Esophagus squamous epithelium (tissue), 5 donors: Measurements from ENCODE around the gene OBSL1. TPM values are rescaled to one million over a fixed set of nuclear protein-coding genes. Genes with fewer than 3 reads are reported as not detected.

ENCODE experiments used
- DNase-seq: peaks from one replicate; lab custom pipeline; 2025; lab: John Stamatoyannopoulos, UW
- H3K27ac ChIP-seq, 4 donors: fragments of 200-600 bp; sonication (generic); one replicate each; pipeline ENCODE4 v1.5.1; 2016 to 2019; ENCODE audit warnings: mild to moderate bottlenecking in 1 of 4
- H3K27me3 ChIP-seq, 4 donors: fragments of 200-600 bp; sonication (generic); 1 replicate in 3 of 4; 2 replicates in 1 of 4; pipeline versions ENCODE4 v1.5.1 to v1.6.0; 2017 to 2021; ENCODE audit warnings: antibody characterized with exemption in 1 of 4
- H3K36me3 ChIP-seq, 3 donors: fragments of 200-600 bp; sonication (generic); one replicate each; pipeline ENCODE4 v1.5.1; 2016 to 2019
- H3K4me1 ChIP-seq, 3 donors: fragments of 200-600 bp; sonication (generic); one replicate each; pipeline ENCODE4 v1.5.1; 2017 to 2019
- H3K4me3 ChIP-seq, 4 donors: fragments of 200-600 bp; sonication (generic); 1 replicate in 3 of 4; 2 replicates in 1 of 4; pipeline ENCODE4 v1.5.1; 2016 to 2019; ENCODE audit warnings: mild to moderate bottlenecking in 2 of 4, moderate library complexity in 1 of 4
- H3K9me3 ChIP-seq, 3 donors: fragments of 200-600 bp; sonication (generic); one replicate each; pipeline ENCODE4 v1.5.1; 2016 to 2019
- CTCF ChIP-seq, 6 experiments: fragments of 450-650 bp in 4 of 6; fragments of 200-600 bp in 2 of 6; sonication (generic) in 2 of 6; IDR thresholded peaks; one replicate each; pipeline ENCODE4 v1.5.1; 2016 to 2019; ENCODE audit warnings: antibody characterized with exemption in 6 of 6, mild to moderate bottlenecking in 4 of 6, moderate library complexity in 4 of 6
- POLR2A ChIP-seq, 4 donors: fragments of 450-650 bp; IDR thresholded peaks; one replicate each; pipeline ENCODE4 v1.6.1; 2017; ENCODE audit warnings: antibody characterized with exemption in 4 of 4, mild to moderate bottlenecking in 4 of 4, moderate library complexity in 3 of 4
- WGBS, 2 donors: methylation state at CpG; one replicate each; pipeline ENCODE4 v1.1.5; 2018; 5-methylcytosine and 5-hydroxymethylcytosine counted together
- intact Hi-C: fragments of 100-400 bp; cut with DNase I; formaldehyde crosslinking; loops from one replicate; pipeline ENCODE4 v1.15.0; 2022
- total RNA-seq, 4 donors: library from RNA; depleted of rRNA; stranded (reverse); fragments of >200 nt; gene quantifications; one replicate each; pipeline ENCODE4 v1.1.0, GENCODE V29; 2016
- donor health status: DM: yes; HTN: yes; CAD: no.

OBSL1 gene
- total RNA-seq, 4 donors from 2014 or later = 7.0 to 38.9 (median 16.0) TPM

GRCh38 chr2:219566640-219567039 is 4.7 kb downstream of the OBSL1 start:
- peaks cover 0 to 16% (median 0%) of the 10 kb centered on the region in 4 donors for H3K27me3 ChIP-seq
- peaks cover 0 to 44% (median 0%) of the 10 kb centered on the region in 3 donors for H3K36me3 ChIP-seq
- no peak for DNase-seq
- H3K27ac ChIP-seq = no peak overlapping the region
- TF ChIP-seq POLR2A (IDR thresholded peaks at IDR 0.05) (no peak), CTCF (IDR thresholded peaks at IDR 0.05) (no peak)
- peaks cover 7 to 23% (median 9%) of the 10 kb centered on the region in 3 donors for H3K4me1 ChIP-seq
- intact Hi-C loops = no loop called here
- H3K9me3 ChIP-seq = no peaks in the 10 kb centered on the region
- 83% methylated on average over 8 of the region's 11 CpGs; no CpG with 5 or more reads in 1 of the 2 donors for WGBS, 2 donors
- no peak overlapping the region for H3K4me3 ChIP-seq

DNA sequence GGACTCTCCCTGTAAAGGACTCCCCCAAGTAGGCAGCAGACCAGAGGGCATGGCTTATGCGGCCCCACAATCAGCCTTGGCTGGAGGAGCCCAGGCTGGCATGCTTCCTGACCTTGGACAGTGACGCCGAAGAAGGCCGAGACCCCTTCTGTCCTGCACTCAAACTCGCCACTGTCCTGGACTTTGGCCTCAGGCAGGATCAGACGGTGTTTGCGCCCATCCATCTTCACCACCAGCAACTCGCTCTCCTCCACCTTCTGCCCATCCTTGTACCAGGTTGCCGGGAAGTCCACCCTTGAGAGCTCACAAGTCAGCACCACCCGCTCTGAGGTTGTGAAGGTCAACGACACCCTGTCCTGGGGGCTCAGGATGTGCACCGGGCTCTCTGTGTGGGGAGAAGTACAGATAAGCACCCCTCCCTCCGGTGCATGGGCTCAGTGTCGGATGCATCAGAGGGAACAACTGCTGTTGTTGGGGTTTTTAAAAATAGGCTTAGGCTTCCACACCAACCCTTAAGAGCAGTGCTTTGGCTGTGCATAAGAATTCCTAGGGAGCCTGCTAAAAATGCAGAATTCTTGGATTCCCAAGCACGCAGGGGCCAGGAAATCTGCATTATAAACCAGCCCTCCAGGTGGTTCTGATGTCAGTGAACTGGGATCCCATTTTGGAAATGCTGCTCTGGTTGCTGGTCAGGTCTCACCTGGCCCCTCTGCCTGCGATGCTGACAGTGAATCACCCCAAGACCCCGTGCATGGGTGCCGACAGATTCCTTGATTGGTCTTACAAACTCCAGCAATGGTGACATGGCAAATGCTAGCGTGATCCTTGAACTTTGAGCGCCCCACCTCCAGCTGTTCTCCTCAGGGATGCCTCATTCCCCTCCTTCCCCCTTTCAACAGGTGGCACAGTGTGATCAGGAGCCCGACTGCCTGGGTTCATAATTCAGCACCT is 5.9 kb downstream of the OBSL1 start:
- Histone ChIP-seq H3K27me3 (peaks cover 0 to 7% (median 0%) of the 10 kb centered on the region in 4 donors), H3K27ac (no peak overlapping the region), H3K9me3 (no peaks in the 10 kb centered on the region), H3K36me3 (peaks cover 0 to 44% (median 0%) of the 10 kb centered on the region in 3 donors), H3K4me3 (no peak overlapping the region), H3K4me1 (peaks cover 4 to 12% (median 6%) of the 10 kb centered on the region in 3 donors)
- TF ChIP-seq POLR2A (IDR thresholded peaks at IDR 0.05) (no peak), CTCF (IDR thresholded peaks at IDR 0.05) (no peak)
- no peak for DNase-seq
- 84 to 88% methylated on average over 7 to 16 of the region's 21 CpGs for WGBS, 2 donors
- intact Hi-C loops = no loop called here

DNA sequence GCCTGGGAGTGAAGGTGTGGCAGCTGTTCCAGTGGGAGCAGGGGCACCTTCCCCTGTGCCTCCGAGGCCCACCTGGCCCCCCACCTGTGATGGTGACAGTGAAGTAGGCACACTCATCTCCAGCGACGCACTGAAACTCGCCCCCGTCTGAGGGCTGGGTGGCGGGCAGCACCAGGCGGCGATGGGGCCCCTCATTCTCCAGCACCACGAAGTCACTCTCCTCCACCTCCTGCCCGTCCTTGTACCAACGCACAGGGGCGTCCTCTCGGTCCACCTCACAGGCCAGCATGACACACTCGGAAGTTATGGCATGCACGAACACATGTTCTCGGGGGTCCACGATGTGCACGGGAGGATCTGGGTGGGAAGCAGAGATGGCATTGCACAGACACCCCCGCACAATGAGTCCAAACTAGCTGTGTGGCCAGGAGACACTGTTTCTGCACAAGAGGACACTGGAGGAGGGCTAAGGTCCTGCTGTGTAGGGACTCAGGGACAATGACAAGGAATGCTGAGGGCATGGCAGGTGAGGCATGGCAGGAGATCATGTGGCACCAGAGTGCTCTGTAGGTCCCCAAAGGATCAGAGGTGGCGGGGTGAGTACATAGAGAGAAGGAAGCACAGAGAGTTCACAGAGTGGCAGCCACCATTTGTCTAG is 7.9 kb downstream of the OBSL1 start:
- no peak overlapping the region for H3K4me3 ChIP-seq
- DNase-seq = no peak
- intact Hi-C loops = no loop called here
- peaks cover 0 to 44% (median 0%) of the 10 kb centered on the region in 3 donors for H3K36me3 ChIP-seq
- H3K4me1 ChIP-seq = peaks cover 0 to 7% (median 0%) of the 10 kb centered on the region in 3 donors
- WGBS, 2 donors = 89 to 95% methylated on average over 8 of the region's 20 CpGs
- no peaks in the 10 kb centered on the region for H3K9me3 ChIP-seq
- no peaks in the 10 kb centered on the region for H3K27me3 ChIP-seq
- no peak overlapping the region for H3K27ac ChIP-seq
- TF ChIP-seq POLR2A (IDR thresholded peaks at IDR 0.05) (no peak), CTCF (IDR thresholded peaks at IDR 0.05) (no peak)

DNA sequence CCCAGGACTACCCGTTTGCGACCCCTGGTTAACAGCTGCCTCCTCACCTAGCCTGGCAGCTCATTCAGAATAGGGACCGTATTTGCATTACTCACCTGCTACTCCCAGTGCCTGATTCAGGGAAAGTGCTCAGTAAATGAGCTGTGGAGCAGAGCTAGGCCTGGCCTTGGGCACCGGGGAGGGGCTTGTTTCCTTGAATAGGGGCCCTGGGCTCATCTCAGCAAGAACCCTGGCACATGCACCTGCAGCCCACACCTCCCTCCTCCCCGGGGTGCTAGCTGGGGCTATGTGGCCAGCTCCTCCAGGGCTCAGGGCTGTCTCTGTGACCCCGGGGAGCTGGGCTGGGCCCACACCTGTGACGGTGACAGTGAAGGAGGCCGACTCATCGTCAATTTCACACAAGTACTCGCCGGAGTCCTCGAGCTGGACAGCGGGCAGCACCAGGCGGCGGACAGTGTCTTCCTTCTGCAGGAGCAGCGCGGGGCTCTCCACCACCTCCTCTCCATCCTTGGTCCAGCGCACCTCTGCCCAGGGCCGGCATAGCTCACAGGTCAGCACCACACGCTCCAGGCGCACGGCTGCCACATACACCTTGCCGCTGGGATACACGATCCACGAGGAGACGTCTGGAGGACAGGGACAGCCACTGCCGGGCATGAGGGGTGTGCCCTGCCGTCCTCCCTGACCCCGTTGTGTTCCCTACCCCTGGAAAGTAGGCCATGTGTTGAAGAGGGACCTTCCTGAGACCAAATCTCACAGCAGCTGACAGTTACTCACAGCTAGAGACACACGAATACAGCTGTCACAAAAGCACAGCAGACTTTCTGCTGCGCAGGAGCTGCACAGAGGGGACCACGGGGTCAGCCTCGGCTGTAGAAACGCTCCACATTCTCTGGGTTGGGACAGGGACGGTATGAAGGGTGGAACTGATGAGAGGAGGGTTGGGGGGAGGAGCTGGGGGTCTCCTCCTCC is 9.0 kb downstream of the OBSL1 start:
- no peak overlapping the region for H3K27ac ChIP-seq
- peaks cover 0 to 7% (median 0%) of the 10 kb centered on the region in 3 donors for H3K4me1 ChIP-seq
- peaks cover 0 to 36% (median 0%) of the 10 kb centered on the region in 3 donors for H3K36me3 ChIP-seq
- 73 to 79% methylated on average over 5 to 22 of the region's 35 CpGs for WGBS, 2 donors
- H3K4me3 ChIP-seq = no peak overlapping the region
- intact Hi-C loops = no loop called here
- no peak for DNase-seq
- TF ChIP-seq CTCF (IDR thresholded peaks at IDR 0.05) = no peak
- TF ChIP-seq POLR2A (IDR thresholded peaks at IDR 0.05) = no peak
- no peaks in the 10 kb centered on the region for H3K27me3 ChIP-seq
- no peaks in the 10 kb centered on the region for H3K9me3 ChIP-seq
